Heart right ventricle (tissue), 16 donors: ENCODE data around the gene EHD1. TPM values are rescaled to one million over a fixed set of nuclear protein-coding genes. Genes with fewer than 3 reads are reported as not detected.

Source experiments
- ATAC-seq, 8 donors: fragments of 200-7000 bp; cut with Tn5 transposase; one replicate each; pipeline ENCODE4 v1.9.1; 2020; ENCODE audit warnings: mild to moderate bottlenecking in 8 of 8, moderate library complexity in 8 of 8, moderate number of reproducible peaks in 1 of 8
- DNase-seq, 2 donors: peaks; one replicate each; pipeline ENCODE4 v3.0.0-alpha.2; 2020
- H3K27ac ChIP-seq, 10 donors: fragments of 200-600 bp; sonication (generic) in 2 of 10; one replicate each; pipeline versions ENCODE4 v1.5.0 to v1.8.0; 2020 to 2022; ENCODE audit warnings: mild to moderate bottlenecking in 3 of 10
- H3K27me3 ChIP-seq, 7 donors: fragments of 200-600 bp; one replicate each; pipeline ENCODE4 v1.8.0; 2021 to 2022; ENCODE audit warnings: mild to moderate bottlenecking in 2 of 7
- H3K36me3 ChIP-seq, 9 donors: fragments of 200-600 bp; sonication (generic) in 1 of 9; one replicate each; pipeline versions ENCODE4 v1.5.0 to v1.8.0; 2020 to 2022; ENCODE audit warnings: mild to moderate bottlenecking in 2 of 9
- H3K4me1 ChIP-seq, 9 donors: fragments of 200-600 bp; sonication (generic) in 1 of 9; one replicate each; pipeline versions ENCODE4 v1.5.0 to v1.8.0; 2020 to 2022; ENCODE audit warnings: mild to moderate bottlenecking in 4 of 9
- H3K4me3 ChIP-seq, 10 donors: fragments of 200-600 bp; sonication (generic) in 2 of 10; one replicate each; pipeline versions ENCODE4 v1.5.0 to v1.8.0; 2020 to 2022; ENCODE audit warnings: mild to moderate bottlenecking in 7 of 10, moderate library complexity in 2 of 10
- H3K9me3 ChIP-seq, 11 donors: fragments of 200-600 bp in 10 of 11; sonication (generic) in 2 of 11; one replicate each; pipeline versions ENCODE4 v1.5.0 to v1.8.0; 2013 to 2022; ENCODE audit warnings: mild to moderate bottlenecking in 2 of 11, control low read depth in 1 of 11, moderate library complexity in 1 of 11
- CTCF ChIP-seq, 9 donors: fragments of 200-600 bp; sonication (generic) in 2 of 9; IDR thresholded peaks; one replicate each; pipeline versions ENCODE4 v1.5.0 to v1.8.0; 2021 to 2022; ENCODE audit warnings: antibody characterized with exemption in 9 of 9, mild to moderate bottlenecking in 5 of 9, moderate library complexity in 1 of 9
- WGBS, 2 donors: extraction: QIAGEN DNeasy Blood & Tissue Kit; methylation state at CpG; one replicate each; pipeline ENCODE4 v1.1.7; 2013; ENCODE audit warnings: inconsistent platforms in 1 of 2; 5-methylcytosine and 5-hydroxymethylcytosine counted together
- intact Hi-C, 10 donors: fragments of 100-400 bp; cut with DNase I; formaldehyde crosslinking; loops; one replicate each; pipeline versions ENCODE4 v1.11.1 to v1.14.2; 2022
- polyA plus RNA-seq, 2 donors: library from polyadenylated mRNA; stranded (reverse); fragments of 200-250 nt; gene quantifications; one replicate each; pipeline ENCODE4 v1.2.3, GENCODE V29; 2013
- total RNA-seq, 10 donors: library from RNA; stranded (reverse); fragmentation: NEBNext Ultra II Directional in 3 of 10; extraction: Animal tissue kit (Norgen Biotek cat#: 25700) in 3 of 10; gene quantifications; one replicate each; pipeline versions ENCODE4 v1.2.1 to v1.2.4, GENCODE V29; 2021 to 2023
- donor health status: Arrhythmogenic right ventricular cardiomyopathy.
- donor health status: ischemic (EF 13 %, LVEDD 7.1; RV severe dilation, severe dysfunction).
- donor health status: healthy with polysubstance abuse.
- donor health status: DM: no; HTN: yes; CAD: no.
- donor health status: DM: no; HTN: no; CAD: no.
- donor health status: ischemic (EF 25% LVEDD 6.9; RV normal size, moderate dysfunction).
- donor health status: ischemic (EF 25% LVEDD 5.7; RV mildly dilated, moderate dysfunction).
- donor health status: healthy.
- donor health status: DM: yes; HTN: yes; CAD: no.
- donor health status: Ischemic cardiomyopathy.
- donor health status: ischemic (EF 35%, LVEDD 5.7; RV mildly dilated, moderate dysfunction).
- donor health status: nonischemic (EF 11% LVEDD 7.7; RV severe dilation, severe dysfunction).
- donor health status: DM: yes; HTN: yes; CAD: no.
- donor health status: PGD.
- donor health status: ischemic (EF 29% LVEDD 5.4; RV normal size, mild dysfunction).
- donor health status: nonischemic (EF 23%, LVEDD 6.1; RV moderate dilation, normal function).

Gene EHD1
- total and polyA plus RNA-seq, 12 donors = 26.0 to 73.1 (median 41.1) TPM

GRCh38 chr11:64850979-64851567 is 27.3 kb downstream of the EHD1 start:
- Histone ChIP-seq H3K27me3 (no peaks in the 10 kb centered on the region), H3K4me1 (peaks cover 49 to 93% (median 90%) of the 10 kb centered on the region in 9 donors), H3K36me3 (peaks cover 0 to 42% (median 9%) of the 10 kb centered on the region in 9 donors), H3K27ac (peak overlapping the region; percentile 29 to 96 (median 87)), H3K4me3 (no peak overlapping the region), H3K9me3 (no peaks in the 10 kb centered on the region)
- whole genome bisulfite sequencing, 2 donors = 50 to 61% methylated on average over 13 of the region's 13 CpGs
- no peak for DNase-seq
- intact Hi-C loops = no loop called here
- ATAC-seq = no peak
- TF ChIP-seq CTCF (IDR thresholded peaks at IDR 0.05) = no peak

- Histone ChIP-seq H3K27me3 (no peaks in the 10 kb centered on the region), H3K4me1 (peaks cover 39 to 84% (median 81%) of the 10 kb centered on the region in 9 donors), H3K27ac (peak overlapping the region; percentile 11 to 96 (median 87)), H3K4me3 (no peak overlapping the region), H3K9me3 (no peaks in the 10 kb centered on the region), H3K36me3 (peaks cover 0 to 31% (median 9%) of the 10 kb centered on the region in 9 donors)
- WGBS, 2 donors = 62 to 65% methylated on average over 19 of the region's 19 CpGs
- ATAC-seq (peak; percentile 25 to 75 (median 66)), DNase-seq (peak; percentile 72 to 79)
- peak in 4 of 9 donors; percentile 23 to 49 (median 40) for TF ChIP-seq CTCF (IDR thresholded peaks at IDR 0.05)
- intact Hi-C loops = loop anchor here in 8 of 10 donors (2.0 to 10.0 kb wide), 8 partner anchors 39 to 268 kb away; partner anchors contain the start of genes ARL2 (in 4 of the 8), BATF2 (in 1 of the 8), SNX15 (in 1 of the 8) and ZNHIT2 (in 1 of the 8)
Measured at GRCh38 chr11:64849598-64850356, 28.6 kb downstream of the EHD1 start.

- H3K36me3 ChIP-seq = peaks cover 0 to 23% (median 5%) of the 10 kb centered on the region in 9 donors
- 79 to 82% methylated on average over 16 of the region's 16 CpGs for WGBS, 2 donors
- peaks cover 36 to 83% (median 76%) of the 10 kb centered on the region in 9 donors for H3K4me1 ChIP-seq
- no peak overlapping the region for H3K4me3 ChIP-seq
- TF ChIP-seq CTCF (IDR thresholded peaks at IDR 0.05) = no peak
- no peaks in the 10 kb centered on the region for H3K9me3 ChIP-seq
- DNase-seq (no peak), ATAC-seq (no peak)
- H3K27ac ChIP-seq = peak overlapping the region; percentile 1 to 96 (median 87)
- intact Hi-C loops = loop anchor here in 8 of 10 donors (1.0 to 10.0 kb wide), 9 partner anchors 40 to 268 kb away; partner anchors contain the start of genes ARL2 (in 4 of the 8), BATF2 (in 1 of the 8), SNX15 (in 1 of the 8) and ZNHIT2 (in 1 of the 8)
- no peaks in the 10 kb centered on the region for H3K27me3 ChIP-seq
Measured at GRCh38 chr11:64848826-64849597, 29.4 kb downstream of the EHD1 start.
